A549 (cell line): ENCODE results near the gene CEP97. TPM values are rescaled to one million over a fixed set of nuclear protein-coding genes. Genes with fewer than 3 reads are reported as not detected.

Source experiments
- ATAC-seq, 2 experiments: fragments of 200-7000 bp in 1 of 2; fragments of >200 bp in 1 of 2; cut with Nextera tagmentation in 1 of 2; cut with Tn5 transposase in 1 of 2; 3 replicates each; pipeline versions ENCODE4 v1.8.0 to v1.9.1; 2018 to 2020; ENCODE audit warnings: mild to moderate bottlenecking in 1 of 2, moderate library complexity in 1 of 2
- CTCF ChIA-PET: fragments of 300-600 bp; sonication (Branson Sonifier 250); formaldehyde crosslinking; extraction: SDS; loops from one replicate; lab custom pipeline; 2021; ENCODE audit warnings: antibody characterized with exemption, inconsistent platforms; lab: Yijun Ruan, JAX
- POLR2A ChIA-PET: fragments of 350-600 bp; formaldehyde crosslinking; extraction: SDS; loops from one replicate; lab custom pipeline; 2021; ENCODE audit warnings: antibody characterized with exemption, inconsistent platforms; lab: Yijun Ruan, JAX
- DNase-seq, 2 experiments: peaks; one replicate each; pipeline versions ENCODE4 v3.0.0 to v3.0.0-alpha.2; 2011 to 2016; ENCODE audit warnings: low read depth in 1 of 2, low spot score in 1 of 2
- FAIRE-seq: peaks from 2 replicates; lab custom pipeline; 2011; peaks lifted over from hg19 to GRCh38; lab: Jason Lieb, UNC
- H3K27ac ChIP-seq, 2 experiments: fragments of >200 bp; sonication (Bioruptor Twin); formaldehyde crosslinking; 3 replicates each; pipeline ENCODE4 v1.5.1; 2016 to 2017
- H3K4me1 ChIP-seq: fragments of >200 bp; sonication (Bioruptor Twin); formaldehyde crosslinking; 3 replicates; pipeline ENCODE4 v1.6.1; 2016
- H3K4me2 ChIP-seq: fragments of >200 bp; sonication (Bioruptor Twin); formaldehyde crosslinking; 3 replicates; pipeline ENCODE4 v1.6.1; 2016
- H3K4me3 ChIP-seq: fragments of >200 bp; sonication (Bioruptor Twin); formaldehyde crosslinking; 3 replicates; pipeline ENCODE4 v1.5.1; 2016
- H3K9me3 ChIP-seq: fragments of >200 bp; sonication (Bioruptor Twin); formaldehyde crosslinking; 3 replicates; pipeline ENCODE4 v1.6.1; 2016
- ATOH8 ChIP-seq: fragments of 250-450 bp; sonication (Bioruptor Pico); IDR thresholded peaks from 2 replicates; pipeline ENCODE4 v1.5.0; 2020; ENCODE audit warnings: low read depth, mild to moderate bottlenecking, moderate library complexity
- BCL3 ChIP-seq: fragments of >200 bp; sonication (Bioruptor Twin); formaldehyde crosslinking; IDR thresholded peaks from 3 replicates; pipeline ENCODE4 v1.6.1; 2016
- CEBPB ChIP-seq, 2 experiments: fragments of >200 bp in 1 of 2; sonication (Bioruptor Twin) in 1 of 2; formaldehyde crosslinking in 1 of 2; IDR thresholded peaks; 2 replicates each; pipeline ENCODE4 v1.6.1; 2012 to 2016
- CHD2 ChIP-seq: fragments of 150-350 bp; IDR thresholded peaks from 2 replicates; pipeline ENCODE4 v1.6.1; 2014; ENCODE audit warnings: low read length; ENCODE audit not compliant: partially characterized antibody
- EP300 ChIP-seq, 2 experiments: fragments of >200 bp; sonication (Bioruptor Twin); formaldehyde crosslinking; IDR thresholded peaks; 2 replicates in 1 of 2; 3 replicates in 1 of 2; pipeline ENCODE4 v1.6.1; 2016 to 2017
- FOSL2 ChIP-seq, 2 experiments: fragments of 450-650 bp in 1 of 2; fragments of >200 bp in 1 of 2; sonication (Bioruptor Twin) in 1 of 2; formaldehyde crosslinking; IDR thresholded peaks; 2 replicates each; pipeline versions ENCODE4 v1.5.0 to v1.6.1; 2016 to 2020; ENCODE audit warnings: mild to moderate bottlenecking in 1 of 2, moderate library complexity in 1 of 2
- HDAC2 ChIP-seq: fragments of 200-600 bp; sonication (generic); IDR thresholded peaks from 2 replicates; pipeline ENCODE4 v1.6.1; 2016
- HEYL ChIP-seq: fragments of 250-450 bp; sonication (Bioruptor Pico); IDR thresholded peaks from 2 replicates; pipeline ENCODE4 v1.8.0; 2021; ENCODE audit warnings: mild to moderate bottlenecking, moderate library complexity
- HMGXB4 ChIP-seq: fragments of 250-450 bp; sonication (Bioruptor Pico); IDR thresholded peaks from 2 replicates; pipeline ENCODE4 v1.5.0; 2021; ENCODE audit warnings: mild to moderate bottlenecking, moderate library complexity, borderline replicate concordance
- HOXB5 ChIP-seq: fragments of 250-450 bp; sonication (Bioruptor Pico); IDR thresholded peaks from 2 replicates; pipeline ENCODE4 v1.5.0; 2020; ENCODE audit warnings: mild to moderate bottlenecking, moderate library complexity
- MAFK ChIP-seq: fragments of 450-650 bp; IDR thresholded peaks from 2 replicates; pipeline ENCODE4 v1.6.1; 2014; ENCODE audit not compliant: partially characterized antibody
- MAZ ChIP-seq: fragments of 150-350 bp; IDR thresholded peaks from 2 replicates; pipeline ENCODE4 v1.6.1; 2014; ENCODE audit warnings: antibody characterized with exemption, low read depth, low read length, borderline replicate concordance
- NFE2L2 ChIP-seq: fragments of 150-350 bp; conservative IDR thresholded peaks from 2 replicates; pipeline ENCODE4 v1.6.1; 2014; ENCODE audit warnings: low read length
- PBX3 ChIP-seq: IDR thresholded peaks from 2 replicates; pipeline ENCODE4 v1.6.1; 2012
- RARB ChIP-seq: fragments of 250-450 bp; sonication (Bioruptor Pico); IDR thresholded peaks from 2 replicates; pipeline ENCODE4 v1.8.0; 2021; ENCODE audit warnings: mild to moderate bottlenecking, moderate library complexity
- RNF2 ChIP-seq: fragments of 200-600 bp; sonication (generic); IDR thresholded peaks from 2 replicates; pipeline ENCODE4 v1.6.1; 2016; ENCODE audit warnings: low read depth, mild to moderate bottlenecking, antibody characterized with exemption, moderate library complexity, borderline replicate concordance
- SMC3 ChIP-seq: fragments of >200 bp; sonication (Bioruptor Twin); formaldehyde crosslinking; IDR thresholded peaks from 3 replicates; pipeline ENCODE4 v1.6.1; 2018; ENCODE audit warnings: inconsistent platforms
- SREBF2 ChIP-seq: fragments of 450-650 bp; IDR thresholded peaks from 2 replicates; pipeline ENCODE4 v1.6.1; 2014; ENCODE audit warnings: mild to moderate bottlenecking, moderate library complexity
- TFCP2L1 ChIP-seq: fragments of 250-450 bp; sonication (Bioruptor Pico); IDR thresholded peaks from 2 replicates; pipeline ENCODE4 v1.5.0; 2021; ENCODE audit warnings: mild to moderate bottlenecking
- WGBS: methylation state at CpG from one replicate; pipeline ENCODE4 v1.1.6; 2017; ENCODE audit errors: missing lambda C conversion rate; 5-methylcytosine and 5-hydroxymethylcytosine counted together
- polyA plus RNA-seq, 4 experiments: library from polyadenylated mRNA; depleted of rRNA in 3 of 4; stranded (reverse); fragments of >200 nt; fragmentation: RNase III in 1 of 4; extraction: RNeasy Plus Mini Kit Qiagen cat#74134 plus additional on column Dnase treatment in 1 of 4; gene quantifications; 2 replicates in 3 of 4; 3 replicates in 1 of 4; pipeline ENCODE4 v1.2.3, GENCODE V29; 2011 to 2017

The CEP97 gene
- polyA plus RNA-seq, 2 of the 4 experiments (the other 2 are of a cell fraction): 4.0 to 5.1 TPM

GRCh38 chr3:101791778-101792177 lies 67.4 kb downstream of the CEP97 start:
- ChIA-PET CTCF (interaction anchor here (4.9 kb wide), 1 partner anchor 12 kb away, joined by 33 read pairs; no protein-coding TSS in a partner anchor), POLR2A (no interaction called here)
- Histone ChIP-seq H3K4me3 (no peak overlapping the region), H3K27ac (no peak overlapping the region), H3K9me3 (no peaks in the 10 kb centered on the region; the same call in 2 of the 3 replicates), H3K4me2 (no peak overlapping the region), H3K4me1 (no peaks in the 10 kb centered on the region)
- no peak for TF ChIP-seq ATOH8
- no peak for TF ChIP-seq HEYL
- no peak for DNase-seq
- no peak for ATAC-seq
- WGBS: 93% methylated on average over 4 of the region's 4 CpGs
- peak; percentile 18 for FAIRE-seq

- H3K4me2 ChIP-seq: no peak overlapping the region
- POLR2A ChIA-PET: no interaction called here
- no peaks in the 10 kb centered on the region; the same call in 2 of the 3 replicates for H3K9me3 ChIP-seq
- TF ChIP-seq PBX3 (no peak), MAFK (no peak), CEBPB (IDR thresholded peaks at IDR 0.05) (no peak), SREBF2 (no peak), BCL3 (no peak)
- TF ChIP-seq, all 56 proteins: peak for 0
- DNase-seq (no peak), FAIRE-seq (no peak), ATAC-seq (no peak)
- Histone ChIP-seq H3K4me1 (no peaks in the 10 kb centered on the region), H3K27ac (no peak overlapping the region), H3K4me3 (no peak overlapping the region)
- WGBS: 94% methylated on average over 3 of the region's 3 CpGs
- CTCF ChIA-PET: interaction anchor here (0.6 to 4.9 kb wide), 4 partner anchors 8 to 433 kb away, joined by 3 to 33 read pairs (median 10); no protein-coding TSS in a partner anchor
These were observed 71.8 kb downstream of the CEP97 start for GRCh38 chr3:101796077-101796680.

- H3K9me3 ChIP-seq: no peaks in the 10 kb centered on the region
- ATAC-seq (no peak), FAIRE-seq (no peak)
- no peaks in the 10 kb centered on the region for H3K4me1 ChIP-seq
- no peak overlapping the region for H3K4me2 ChIP-seq
- CTCF ChIA-PET: interaction anchor here (1.0 to 13.6 kb wide), 7 partner anchors 9 to 428 kb away, joined by 3 to 118 read pairs (median 6); no protein-coding TSS in a partner anchor
- TF ChIP-seq NFE2L2: no peak
- no peak for TF ChIP-seq SMC3
- no peak for TF ChIP-seq TFCP2L1 (CRISPR knock-in tag)
- TF ChIP-seq HOXB5 (CRISPR knock-in tag): no peak
- no peak for TF ChIP-seq HMGXB4
- TF ChIP-seq FOSL2 (IDR thresholded peaks at IDR 0.05): no peak
- TF ChIP-seq FOSL2 (CRISPR knock-in tag; IDR thresholded peaks at IDR 0.05): no peak
- no peak for TF ChIP-seq HDAC2
- TF ChIP-seq MAZ: no peak
- no peak for TF ChIP-seq CHD2
- TF ChIP-seq RNF2: no peak
- TF ChIP-seq RARB (CRISPR knock-in tag): no peak
- TF ChIP-seq EP300 (IDR thresholded peaks at IDR 0.05): no peak
- TF ChIP-seq, all 56 proteins: peak for 0
- POLR2A ChIA-PET: no interaction called here
- no peak for DNase-seq
- H3K27ac ChIP-seq: no peak overlapping the region
- 76% methylated on average over 4 of the region's 4 CpGs for WGBS
- H3K4me3 ChIP-seq: no peak overlapping the region
These were observed 76.8 kb downstream of the CEP97 start for GRCh38 chr3:101801174-101801573.
